HCT116 (cell line): Measurements from ENCODE around the gene RGS6. TPM values are rescaled to one million over a fixed set of nuclear protein-coding genes. Genes with fewer than 3 reads are reported as not detected.

Experiments used
- ATAC-seq: fragments of 200-7000 bp; cut with Tn5 transposase; 2 replicates; pipeline ENCODE4 v1.9.1; 2020; ENCODE audit warnings: mild to moderate bottlenecking, moderate library complexity
- BruUV-seq: library from RNA; stranded (reverse); fragments of 400-500 nt; replicated peaks from 2 replicates; lab custom pipeline; 2021; lab: Mats Ljungman, UMichigan
- CTCF ChIA-PET: fragments of 300-600 bp; sonication (Branson Sonifier 250); formaldehyde crosslinking; loops from one replicate; lab custom pipeline; 2021; ENCODE audit warnings: antibody characterized with exemption; lab: Charles Lee
- POLR2A ChIA-PET: fragments of 300-600, 350-600 bp; sonication (Branson Sonifier 250); formaldehyde crosslinking; loops from one replicate; lab custom pipeline; 2021; ENCODE audit warnings: antibody characterized with exemption; lab: Charles Lee
- RAD21 ChIA-PET, 2 experiments: fragments of 300-600 bp; sonication (Branson Sonifier 250); formaldehyde crosslinking; loops; one replicate each; lab custom pipeline; 2023; ENCODE audit warnings: low total read pairs in 2 of 2; ENCODE audit not compliant: uncharacterized antibody in 2 of 2, unreplicated experiment in 2 of 2, low non-redundant PET in 1 of 2; lab: Charles Lee
- DNase-seq: peaks from one replicate; pipeline ENCODE4 v3.0.0-alpha.2; 2010; ENCODE audit warnings: low read depth, low spot score
- H2AFZ ChIP-seq: fragments of 200-600 bp; shearing (Covaris generic), sonication (generic); 2 replicates; pipeline ENCODE4 v1.6.1; 2017; ENCODE audit warnings: low read depth, mixed run types, mixed read lengths, antibody characterized with exemption, low read length; ENCODE audit not compliant: poor library complexity, severe bottlenecking
- H3K27ac ChIP-seq: 2 replicates; pipeline ENCODE4 v1.5.1; 2012; ENCODE audit warnings: low read depth, low read length
- H3K27me3 ChIP-seq: fragments of 200-600 bp; sonication (generic); 2 replicates; pipeline ENCODE4 v1.6.1; 2016; ENCODE audit warnings: mixed run types, low read length, mixed read lengths; ENCODE audit not compliant: insufficient read depth
- H3K36me3 ChIP-seq, 2 experiments: fragments of 200-500 bp in 1 of 2; fragments of 200-600 bp in 1 of 2; sonication (Bioruptor generic) in 1 of 2; sonication (generic) in 1 of 2; 2 replicates each; pipeline versions ENCODE4 v1.5.1 to v1.6.1; 2014 to 2016; ENCODE audit warnings: low read length in 2 of 2, inconsistent platforms in 1 of 2, mixed read lengths in 1 of 2, mixed run types in 1 of 2; ENCODE audit not compliant: insufficient read depth in 2 of 2, control insufficient read depth in 1 of 2
- H3K4me1 ChIP-seq, 2 experiments: fragments of 200-600 bp in 1 of 2; sonication (generic) in 1 of 2; 2 replicates each; pipeline versions ENCODE4 v1.5.1 to v1.6.1; 2012 to 2017; ENCODE audit warnings: low read length in 2 of 2, inconsistent platforms in 1 of 2, mild to moderate bottlenecking in 1 of 2, mixed read lengths in 1 of 2, mixed run types in 1 of 2, moderate library complexity in 1 of 2; ENCODE audit not compliant: insufficient read depth in 2 of 2, control insufficient read depth in 1 of 2
- H3K4me2 ChIP-seq: fragments of 200-600 bp; sonication (generic); 2 replicates; pipeline ENCODE4 v1.6.1; 2017; ENCODE audit warnings: mixed run types, low read length, mixed read lengths
- H3K4me3 ChIP-seq, 2 experiments: fragments of 200-600 bp in 1 of 2; sonication (generic) in 1 of 2; replicated peaks in 1 of 2; 2 replicates each; pipeline ENCODE4 v1.5.1; 2011 to 2016; ENCODE audit warnings: low read length in 2 of 2, control low read depth in 1 of 2, low read depth in 1 of 2, mild to moderate bottlenecking in 1 of 2, mixed read lengths in 1 of 2, mixed run types in 1 of 2
- H3K79me2 ChIP-seq: fragments of 200-600 bp; sonication (generic); 2 replicates; pipeline ENCODE4 v1.6.1; 2017; ENCODE audit warnings: mild to moderate bottlenecking, mixed run types, low read length, moderate library complexity, mixed read lengths; ENCODE audit not compliant: insufficient read depth
- H3K9ac ChIP-seq: fragments of 200-600 bp; sonication (generic); 2 replicates; pipeline ENCODE4 v1.6.1; 2016; ENCODE audit warnings: low read length, mixed read lengths
- H3K9me2 ChIP-seq: fragments of 200-600 bp; sonication (generic), shearing (Covaris generic); 2 replicates; pipeline ENCODE4 v1.6.1; 2017; ENCODE audit warnings: mixed run types, mild to moderate bottlenecking, moderate library complexity; ENCODE audit not compliant: insufficient read depth
- H3K9me3 ChIP-seq, 2 experiments: fragments of 200-500 bp in 1 of 2; fragments of 200-600 bp in 1 of 2; sonication (Bioruptor generic) in 1 of 2; sonication (generic) in 1 of 2; 2 replicates each; pipeline ENCODE4 v1.6.1; 2014 to 2017; ENCODE audit warnings: low read length in 2 of 2, mixed read lengths in 2 of 2, inconsistent platforms in 1 of 2, low read depth in 1 of 2, mild to moderate bottlenecking in 1 of 2, mixed run types in 1 of 2, moderate library complexity in 1 of 2; ENCODE audit not compliant: control insufficient read depth in 1 of 2, insufficient read depth in 1 of 2
- H4K20me1 ChIP-seq: fragments of 200-600 bp; sonication (generic), shearing (Covaris generic); 2 replicates; pipeline ENCODE4 v1.6.1; 2017; ENCODE audit warnings: mixed run types, mild to moderate bottlenecking, moderate library complexity; ENCODE audit not compliant: insufficient read depth
- CBX3 ChIP-seq: IDR thresholded peaks from 2 replicates; pipeline ENCODE4 v1.6.1; 2012; ENCODE audit warnings: low read depth
- CEBPB ChIP-seq: IDR thresholded peaks from 2 replicates; pipeline ENCODE4 v1.6.1; 2012; ENCODE audit warnings: low read depth
- ELF1 ChIP-seq: IDR thresholded peaks from 2 replicates; pipeline ENCODE4 v1.6.1; 2012; ENCODE audit warnings: low read depth, borderline replicate concordance
- RAD21 ChIP-seq: IDR thresholded peaks from 2 replicates; pipeline ENCODE4 v1.6.1; 2012; ENCODE audit warnings: low read depth, mild to moderate bottlenecking
- SIN3A ChIP-seq: IDR thresholded peaks from 2 replicates; pipeline ENCODE4 v1.6.1; 2012; ENCODE audit warnings: low read depth
- SP1 ChIP-seq: IDR thresholded peaks from 2 replicates; pipeline ENCODE4 v1.6.1; 2012; ENCODE audit warnings: low read depth
- TCF7L2 ChIP-seq: IDR thresholded peaks from 2 replicates; pipeline ENCODE4 v1.7.0; 2011; ENCODE audit warnings: borderline replicate concordance, inconsistent platforms; ENCODE audit not compliant: insufficient read depth, insufficient read length; ENCODE audit errors: extremely low read depth
- YY1 ChIP-seq: IDR thresholded peaks from 2 replicates; pipeline ENCODE4 v1.6.1; 2011; ENCODE audit warnings: low read length, low read depth, moderate library complexity, mild to moderate bottlenecking; ENCODE audit not compliant: insufficient replicate concordance; ENCODE audit errors: extremely low read depth
- ZNF274 ChIP-seq: fragments of 200-500 bp; sonication (Bioruptor generic); IDR thresholded peaks from 2 replicates; pipeline ENCODE4 v1.6.1; 2014; ENCODE audit warnings: mild to moderate bottlenecking, low read depth, low read length, inconsistent platforms
- intact Hi-C: fragments of 100-400 bp; cut with micrococcal nuclease; formaldehyde crosslinking; loops from 2 replicates; pipeline ENCODE4 v1.10.0; 2022
- total RNA-seq: library from RNA; stranded (reverse); gene quantifications from one replicate; pipeline ENCODE4 v1.2.1, GENCODE V29; 2021; ENCODE audit not compliant: unreplicated experiment
- TF ChIP-seq, protein P1 (sequence below): IDR thresholded peaks from 2 replicates; pipeline ENCODE4 v1.6.1; 2012; ENCODE audit warnings: low read depth
- TF ChIP-seq, protein P2 (sequence below): IDR thresholded peaks from 2 replicates; pipeline ENCODE4 v1.6.1; 2012

The RGS6 gene
- total RNA-seq, 1 experiment from 2014 or later, result 4.7 TPM

DNA sequence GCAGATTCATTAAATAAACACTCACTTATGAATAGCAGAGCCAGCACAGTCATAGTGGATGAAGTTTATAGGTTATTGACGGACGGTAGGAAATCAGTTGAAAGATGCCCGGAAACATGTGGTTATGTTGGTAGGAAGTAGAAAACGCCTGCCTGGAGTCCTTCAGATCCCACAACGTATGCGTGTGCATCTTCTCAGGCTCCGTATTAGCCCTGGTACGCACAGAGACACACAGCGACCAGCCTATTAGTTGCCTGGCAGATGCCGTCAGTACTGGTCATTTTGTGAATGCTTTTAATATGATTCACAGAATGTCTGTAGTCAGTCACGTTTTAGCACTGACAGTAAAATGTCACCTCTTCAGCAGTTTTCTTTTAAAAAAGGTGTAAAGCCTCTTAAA is 196.4 kb downstream of the RGS6 start:
- H3K4me3 ChIP-seq, result no peak overlapping the region
- no TSS peak for BruUV-seq
- H3K4me2 ChIP-seq, result no peak overlapping the region
- H3K9me2 ChIP-seq, result no peaks in the 10 kb centered on the region
- H3K36me3 ChIP-seq, result no peaks in the 10 kb centered on the region; a peak in 1 of 4 replicates
- TF ChIP-seq, protein P1, sequence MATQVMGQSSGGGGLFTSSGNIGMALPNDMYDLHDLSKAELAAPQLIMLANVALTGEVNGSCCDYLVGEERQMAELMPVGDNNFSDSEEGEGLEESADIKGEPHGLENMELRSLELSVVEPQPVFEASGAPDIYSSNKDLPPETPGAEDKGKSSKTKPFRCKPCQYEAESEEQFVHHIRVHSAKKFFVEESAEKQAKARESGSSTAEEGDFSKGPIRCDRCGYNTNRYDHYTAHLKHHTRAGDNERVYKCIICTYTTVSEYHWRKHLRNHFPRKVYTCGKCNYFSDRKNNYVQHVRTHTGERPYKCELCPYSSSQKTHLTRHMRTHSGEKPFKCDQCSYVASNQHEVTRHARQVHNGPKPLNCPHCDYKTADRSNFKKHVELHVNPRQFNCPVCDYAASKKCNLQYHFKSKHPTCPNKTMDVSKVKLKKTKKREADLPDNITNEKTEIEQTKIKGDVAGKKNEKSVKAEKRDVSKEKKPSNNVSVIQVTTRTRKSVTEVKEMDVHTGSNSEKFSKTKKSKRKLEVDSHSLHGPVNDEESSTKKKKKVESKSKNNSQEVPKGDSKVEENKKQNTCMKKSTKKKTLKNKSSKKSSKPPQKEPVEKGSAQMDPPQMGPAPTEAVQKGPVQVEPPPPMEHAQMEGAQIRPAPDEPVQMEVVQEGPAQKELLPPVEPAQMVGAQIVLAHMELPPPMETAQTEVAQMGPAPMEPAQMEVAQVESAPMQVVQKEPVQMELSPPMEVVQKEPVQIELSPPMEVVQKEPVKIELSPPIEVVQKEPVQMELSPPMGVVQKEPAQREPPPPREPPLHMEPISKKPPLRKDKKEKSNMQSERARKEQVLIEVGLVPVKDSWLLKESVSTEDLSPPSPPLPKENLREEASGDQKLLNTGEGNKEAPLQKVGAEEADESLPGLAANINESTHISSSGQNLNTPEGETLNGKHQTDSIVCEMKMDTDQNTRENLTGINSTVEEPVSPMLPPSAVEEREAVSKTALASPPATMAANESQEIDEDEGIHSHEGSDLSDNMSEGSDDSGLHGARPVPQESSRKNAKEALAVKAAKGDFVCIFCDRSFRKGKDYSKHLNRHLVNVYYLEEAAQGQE, result no peak
- TF ChIP-seq CBX3 (no peak), SP1 (no peak), ELF1 (no peak), SIN3A (no peak), RAD21 (no peak), CEBPB (no peak), ZNF274 (no peak), TCF7L2 (no peak), YY1 (no peak)
- TF ChIP-seq, protein P2, sequence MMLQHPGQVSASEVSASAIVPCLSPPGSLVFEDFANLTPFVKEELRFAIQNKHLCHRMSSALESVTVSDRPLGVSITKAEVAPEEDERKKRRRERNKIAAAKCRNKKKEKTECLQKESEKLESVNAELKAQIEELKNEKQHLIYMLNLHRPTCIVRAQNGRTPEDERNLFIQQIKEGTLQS, result no peak
- DNase-seq (no peak), ATAC-seq (no peak)
- no peak overlapping the region for H2AFZ ChIP-seq
- H4K20me1 ChIP-seq, result no peaks in the 10 kb centered on the region
- ChIA-PET CTCF (no interaction called here), POLR2A (no interaction called here), RAD21 (no interaction called here)
- intact Hi-C loops, result no loop called here
- H3K27me3 ChIP-seq, result peaks cover 4% of the 10 kb centered on the region; the same call in 1 of the 2 replicates
- no peaks in the 10 kb centered on the region for H3K9me3 ChIP-seq
- no peak overlapping the region for H3K9ac ChIP-seq
- no peaks in the 10 kb centered on the region for H3K79me2 ChIP-seq
- no peaks in the 10 kb centered on the region for H3K4me1 ChIP-seq
- H3K27ac ChIP-seq, result no peak overlapping the region
